Head of caudate nucleus (tissue), 42 donors: ENCODE results near the gene PYROXD2.
A peak's percentile ranks its signal among the peaks of the same experiment; 100 is the strongest.
"Not testable (repeated sequence)": the region's sequence is repeated elsewhere in the genome, so short reads cannot be mapped to it uniquely, and the experiment has no call there.

Source experiments
- DNase-seq, 42 donors: peaks; one replicate each; pipeline versions ENCODE4 v3.0.0 to v3.0.0-alpha.2; 2020 to 2021; ENCODE audit warnings: mixed read lengths in 7 of 42
- intact Hi-C: fragments of 100-400 bp; cut with DNase I; formaldehyde crosslinking; loops from one replicate; pipeline ENCODE4 v1.15.0; 2022

Gene PYROXD2

GRCh38 chr10:98402931-98403718 is 11.9 kb downstream of the PYROXD2 start:
- intact Hi-C loops, result no loop called here
- no peak for DNase-seq

GRCh38 chr10:98402478-98402877 is 12.5 kb downstream of the PYROXD2 start:
- no peak for DNase-seq
- intact Hi-C loops, result no loop called here

- intact Hi-C loops, result no loop called here
- no peak for DNase-seq
These were observed 14.5 kb downstream of the PYROXD2 start for GRCh38 chr10:98400482-98400881.

DNA sequence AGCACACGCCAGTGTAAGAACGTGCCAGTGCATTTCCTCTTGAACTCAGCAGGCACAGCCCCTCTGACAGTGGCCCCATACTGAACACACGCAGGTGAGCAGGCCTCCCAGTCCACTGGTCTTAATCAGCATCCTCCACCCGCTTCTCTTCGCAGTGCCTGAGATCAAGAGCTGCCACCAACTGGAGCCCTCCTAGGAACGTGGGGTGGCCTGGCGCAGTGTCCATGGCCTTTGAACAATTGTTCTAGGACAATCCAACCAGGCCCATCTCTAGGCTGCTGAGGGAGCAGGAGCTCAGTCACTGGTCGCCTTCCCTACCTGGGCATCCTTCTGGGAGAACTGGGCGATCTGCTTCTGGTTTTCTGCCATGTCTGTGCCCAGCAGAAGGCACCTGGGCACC is 15.2 kb downstream of the PYROXD2 start:
- intact Hi-C loops, result no loop called here
- no peak for DNase-seq

- intact Hi-C loops, result no loop called here
- DNase-seq, result no peak
These were observed 17.8 kb downstream of the PYROXD2 start for GRCh38 chr10:98397089-98397600.

GRCh38 chr10:98396096-98397063 is 18.6 kb downstream of the PYROXD2 start:
- intact Hi-C loops, result no loop called here
- DNase-seq, result no peak

DNA sequence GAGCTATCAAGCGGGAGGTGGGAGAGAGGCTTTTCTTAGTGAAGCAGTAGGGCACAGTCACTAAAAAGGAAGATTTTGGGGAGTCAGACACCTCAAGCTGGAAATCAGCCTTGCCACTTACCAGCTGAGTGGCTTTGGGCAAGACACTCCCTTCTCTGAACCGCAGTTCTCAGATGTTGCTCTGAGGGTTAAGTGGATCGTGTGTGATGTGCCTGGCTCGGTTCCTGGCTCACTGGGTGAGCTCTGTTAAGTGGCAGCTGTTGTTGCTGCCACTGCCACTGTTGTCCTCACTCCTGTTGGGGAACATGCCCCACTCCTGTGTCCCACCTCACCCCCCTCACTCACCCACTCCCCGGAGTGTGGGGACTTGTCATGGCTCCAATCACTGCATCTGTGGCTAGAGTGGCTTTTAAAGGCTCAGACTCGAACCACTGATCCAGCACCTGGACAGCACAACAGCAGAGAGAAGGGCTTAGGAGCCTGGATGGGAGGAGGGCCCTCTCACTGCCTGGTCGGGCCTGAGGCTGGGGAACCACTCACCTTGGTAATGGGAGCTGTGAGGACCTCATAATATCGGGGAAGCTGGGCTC is 20.0 kb downstream of the PYROXD2 start:
- peak in 1 of 42 donors; percentile 11 for DNase-seq
- intact Hi-C loops, result no loop called here

DNA sequence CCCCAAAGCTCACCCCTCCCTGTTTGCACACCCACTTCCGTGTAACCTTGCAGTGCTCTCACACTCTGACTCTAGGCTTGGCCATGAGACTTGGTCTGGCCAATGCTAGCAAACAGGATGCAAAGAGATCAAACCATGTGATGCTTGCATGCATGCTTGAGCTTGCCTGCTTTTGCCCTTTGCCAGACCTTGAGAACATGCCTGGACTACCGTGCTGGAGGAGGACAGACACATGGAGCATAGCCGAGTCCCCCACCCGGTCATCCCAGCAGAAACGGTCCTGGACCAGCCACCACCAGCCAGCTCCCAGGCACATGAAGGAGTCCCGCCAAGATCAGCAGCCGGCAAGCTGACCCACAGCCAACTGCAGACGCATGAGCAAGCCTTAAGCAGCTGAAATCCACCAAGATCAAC is 23.4 kb downstream of the PYROXD2 start:
- peak in 29 of 42 donors; percentile 9 to 70 (median 41) for DNase-seq

DNA sequence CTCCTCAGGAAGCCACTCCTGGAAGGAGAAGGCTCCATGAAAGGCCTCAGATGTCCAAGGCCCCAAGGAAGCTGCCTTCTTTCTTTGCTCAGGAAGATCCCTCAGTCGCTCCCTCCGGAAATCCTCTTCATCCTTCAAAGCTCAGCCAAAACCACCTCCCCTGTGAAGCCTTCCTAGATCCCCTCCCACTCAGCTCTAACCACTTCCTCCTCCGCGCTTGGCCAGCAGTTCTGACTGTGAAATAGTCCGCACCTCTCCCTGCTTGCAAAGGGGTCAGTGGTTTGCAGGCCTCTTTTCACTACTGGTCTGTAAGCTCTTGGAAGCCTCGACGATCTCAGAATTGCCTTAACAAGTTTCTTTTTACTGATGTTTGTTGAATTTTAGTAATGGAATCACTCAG is 23.9 kb downstream of the PYROXD2 start:
- no peak for DNase-seq
- intact Hi-C loops, result no loop called here

More for the DNA sequence above, 23.4 kb downstream of the PYROXD2 start:
- intact Hi-C loops, result no loop called here

GRCh38 chr10:98390406-98390805 is 24.6 kb downstream of the PYROXD2 start:
- no peak for DNase-seq
- intact Hi-C loops, result no loop called here

DNA sequence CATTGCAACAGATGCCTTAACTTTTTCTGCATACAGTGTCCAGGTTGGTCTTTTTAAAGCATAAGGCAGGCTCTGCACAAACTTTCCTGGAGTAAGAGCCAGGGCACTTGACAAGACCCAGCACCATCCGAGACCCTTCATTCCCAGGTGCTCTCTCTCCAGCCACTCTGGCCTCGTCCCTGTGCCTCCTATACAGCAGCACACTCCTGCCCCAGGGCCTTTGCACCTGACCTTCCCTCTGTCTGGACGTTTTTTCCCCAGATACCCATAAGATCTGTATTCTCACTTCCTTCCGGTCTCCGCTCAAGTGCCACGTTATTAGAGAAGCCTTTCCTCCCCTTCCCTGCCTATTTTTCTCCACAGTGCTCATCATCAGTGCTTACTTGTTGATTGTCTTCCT is 25.6 kb downstream of the PYROXD2 start:
- intact Hi-C loops, result no loop called here
- DNase-seq, result no peak

GRCh38 chr10:98388101-98388655 is 26.8 kb downstream of the PYROXD2 start:
- no peak for DNase-seq
- intact Hi-C loops, result no loop called here

- intact Hi-C loops, result no loop called here
These were observed 30.4 kb downstream of the PYROXD2 start for GRCh38 chr10:98384531-98385133.

GRCh38 chr10:98383869-98384268 is 31.1 kb downstream of the PYROXD2 start:
- intact Hi-C loops, result no loop called here
- DNase-seq, result no peak

More at GRCh38 chr10:98384531-98385133, 30.4 kb downstream of the PYROXD2 start:
- DNase-seq, result no peak

GRCh38 chr10:98383134-98383667 is 31.8 kb downstream of the PYROXD2 start:
- intact Hi-C loops, DNase-seq: not testable (repeated sequence)

GRCh38 chr10:98382691-98383101 is 32.3 kb downstream of the PYROXD2 start:
- DNase-seq, result no peak
- intact Hi-C loops, result no loop called here

GRCh38 chr10:98380493-98381339 is 34.3 kb downstream of the PYROXD2 start:
- intact Hi-C loops, result no loop called here
- DNase-seq, result peak in 1 of 42 donors; percentile 4

- no peak for DNase-seq
- intact Hi-C loops, result no loop called here
These were observed 36.3 kb downstream of the PYROXD2 start for GRCh38 chr10:98378722-98379121.
